Nephron (organoid): Measurements from ENCODE around the gene DENR.
A peak's percentile ranks its signal among the peaks of the same experiment; 100 is the strongest.

ENCODE experiments used
- H3K27ac Mint-ChIP-seq, 3 experiments: 2 replicates each; pipeline ENCODE4 v1.8.0; 2020; ENCODE audit warnings: mixed read lengths in 3 of 3, mild to moderate bottlenecking in 2 of 3, moderate library complexity in 1 of 3
- H3K27me3 Mint-ChIP-seq: 2 replicates; pipeline ENCODE4 v1.8.0; 2021; ENCODE audit warnings: low read depth, mild to moderate bottlenecking, moderate library complexity, mixed read lengths
- H3K36me3 Mint-ChIP-seq: 2 replicates; pipeline ENCODE4 v1.8.0; 2020; ENCODE audit warnings: low read depth, mixed read lengths
- H3K4me1 Mint-ChIP-seq: 2 replicates; pipeline ENCODE4 v1.8.0; 2020; ENCODE audit warnings: mixed read lengths
- H3K4me3 Mint-ChIP-seq, 3 experiments: 2 replicates each; pipeline ENCODE4 v1.8.0; 2020; ENCODE audit warnings: mild to moderate bottlenecking in 3 of 3, mixed read lengths in 3 of 3, moderate library complexity in 2 of 3
- H3K9me3 Mint-ChIP-seq: 2 replicates; pipeline ENCODE4 v1.8.0; 2020; ENCODE audit warnings: mixed read lengths
- CTCF ChIP-seq, 3 experiments: fragments of 200-600 bp; sonication (generic); IDR thresholded peaks; one replicate each; pipeline ENCODE4 v1.5.0; 2021; ENCODE audit warnings: antibody characterized with exemption in 3 of 3; ENCODE audit not compliant: unreplicated experiment in 3 of 3

DENR gene

GRCh38 chr12:122807651-122808050 lies 55.0 kb downstream of the DENR start:
- Mint-ChIP-seq H3K36me3 (peaks cover 3% of the 10 kb centered on the region), H3K4me3 (no peak overlapping the region), H3K4me1 (no peaks in the 10 kb centered on the region), H3K9me3 (no peaks in the 10 kb centered on the region), H3K27ac (no peak overlapping the region), H3K27me3 (no peaks in the 10 kb centered on the region)
- no peak for TF ChIP-seq CTCF (IDR thresholded peaks at IDR 0.05; ENCODE audit: unreplicated experiment in 3 of 3)

GRCh38 chr12:122811777-122812176 lies 59.2 kb downstream of the DENR start:
- Mint-ChIP-seq H3K4me3 (no peak overlapping the region), H3K9me3 (no peaks in the 10 kb centered on the region), H3K27me3 (no peaks in the 10 kb centered on the region), H3K4me1 (no peaks in the 10 kb centered on the region), H3K36me3 (peaks cover 3% of the 10 kb centered on the region), H3K27ac (peak overlapping the region in 1 of 3 experiments; percentile 51)
- no peak for TF ChIP-seq CTCF (IDR thresholded peaks at IDR 0.05; ENCODE audit: unreplicated experiment in 3 of 3)

GRCh38 chr12:122813310-122813713 lies 60.7 kb downstream of the DENR start:
- H3K9me3 Mint-ChIP-seq = no peaks in the 10 kb centered on the region
- no peak overlapping the region for H3K4me3 Mint-ChIP-seq
- no peak overlapping the region for H3K27ac Mint-ChIP-seq
- TF ChIP-seq CTCF (IDR thresholded peaks at IDR 0.05; ENCODE audit: unreplicated experiment in 3 of 3) = no peak
- no peaks in the 10 kb centered on the region for H3K27me3 Mint-ChIP-seq
- H3K36me3 Mint-ChIP-seq = peaks cover 3% of the 10 kb centered on the region
- H3K4me1 Mint-ChIP-seq = no peaks in the 10 kb centered on the region

GRCh38 chr12:122819209-122819785 lies 66.7 kb downstream of the DENR start:
- Mint-ChIP-seq H3K27me3 (peaks cover 3% of the 10 kb centered on the region), H3K4me3 (no peak overlapping the region), H3K27ac (peak overlapping the region in 1 of 3 experiments; percentile 62), H3K4me1 (no peaks in the 10 kb centered on the region), H3K36me3 (no peaks in the 10 kb centered on the region), H3K9me3 (no peaks in the 10 kb centered on the region)
- TF ChIP-seq CTCF (IDR thresholded peaks at IDR 0.05; ENCODE audit: unreplicated experiment in 3 of 3) = no peak

- no peaks in the 10 kb centered on the region for H3K36me3 Mint-ChIP-seq
- no peak overlapping the region for H3K4me3 Mint-ChIP-seq
- H3K4me1 Mint-ChIP-seq = no peaks in the 10 kb centered on the region
- no peak overlapping the region for H3K27ac Mint-ChIP-seq
- no peak for TF ChIP-seq CTCF (IDR thresholded peaks at IDR 0.05; ENCODE audit: unreplicated experiment in 3 of 3)
- H3K27me3 Mint-ChIP-seq = peaks cover 3% of the 10 kb centered on the region
- H3K9me3 Mint-ChIP-seq = no peaks in the 10 kb centered on the region
Measured at GRCh38 chr12:122820138-122820537, 67.5 kb downstream of the DENR start.
